ENCODE data around the gene OCSTAMP.
A peak's percentile ranks its signal among the peaks of the same experiment; 100 is the strongest.

OCSTAMP gene, protein sequence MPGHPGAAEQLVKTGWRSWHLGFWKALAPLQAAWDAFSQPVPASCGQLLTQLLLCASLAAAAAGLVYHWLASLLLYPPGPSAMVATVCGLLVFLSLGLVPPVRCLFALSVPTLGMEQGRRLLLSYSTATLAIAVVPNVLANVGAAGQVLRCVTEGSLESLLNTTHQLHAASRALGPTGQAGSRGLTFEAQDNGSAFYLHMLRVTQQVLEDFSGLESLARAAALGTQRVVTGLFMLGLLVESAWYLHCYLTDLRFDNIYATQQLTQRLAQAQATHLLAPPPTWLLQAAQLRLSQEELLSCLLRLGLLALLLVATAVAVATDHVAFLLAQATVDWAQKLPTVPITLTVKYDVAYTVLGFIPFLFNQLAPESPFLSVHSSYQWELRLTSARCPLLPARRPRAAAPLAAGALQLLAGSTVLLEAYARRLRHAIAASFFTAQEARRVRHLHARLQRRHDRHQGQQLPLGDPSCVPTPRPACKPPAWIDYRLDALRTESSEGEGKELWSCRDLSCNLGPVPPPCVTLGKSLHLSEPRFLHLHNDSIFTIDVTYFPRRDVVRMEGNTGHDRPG

DNA sequence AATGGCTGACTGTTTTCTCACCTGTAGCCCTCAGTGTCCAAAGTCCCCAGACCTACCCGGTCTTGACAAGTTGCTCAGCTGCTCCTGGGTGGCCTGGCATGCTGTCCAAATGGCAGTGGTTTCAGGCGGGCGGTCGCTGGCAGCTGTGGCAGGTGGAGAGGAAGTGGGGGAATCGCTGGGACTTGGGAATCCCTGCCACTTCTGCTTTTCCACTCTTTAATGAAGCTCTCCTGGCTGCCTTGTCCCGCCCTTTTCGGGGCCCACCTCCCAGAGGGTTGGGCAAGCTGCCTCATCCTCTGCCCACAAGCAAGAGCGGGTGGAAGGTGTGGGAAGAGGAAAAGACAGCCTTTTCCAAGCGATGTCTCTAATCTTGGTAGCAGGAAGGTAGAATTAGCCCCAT lies at the start of gene OCSTAMP:
Gene OCSTAMP (minus strand): TSS at position 194 of the 400 bp plus-strand sequence. CDS start 94 bp downstream, at position 100.
- no peak for DNase-seq (ENCODE audit: low spot score)

DNA sequence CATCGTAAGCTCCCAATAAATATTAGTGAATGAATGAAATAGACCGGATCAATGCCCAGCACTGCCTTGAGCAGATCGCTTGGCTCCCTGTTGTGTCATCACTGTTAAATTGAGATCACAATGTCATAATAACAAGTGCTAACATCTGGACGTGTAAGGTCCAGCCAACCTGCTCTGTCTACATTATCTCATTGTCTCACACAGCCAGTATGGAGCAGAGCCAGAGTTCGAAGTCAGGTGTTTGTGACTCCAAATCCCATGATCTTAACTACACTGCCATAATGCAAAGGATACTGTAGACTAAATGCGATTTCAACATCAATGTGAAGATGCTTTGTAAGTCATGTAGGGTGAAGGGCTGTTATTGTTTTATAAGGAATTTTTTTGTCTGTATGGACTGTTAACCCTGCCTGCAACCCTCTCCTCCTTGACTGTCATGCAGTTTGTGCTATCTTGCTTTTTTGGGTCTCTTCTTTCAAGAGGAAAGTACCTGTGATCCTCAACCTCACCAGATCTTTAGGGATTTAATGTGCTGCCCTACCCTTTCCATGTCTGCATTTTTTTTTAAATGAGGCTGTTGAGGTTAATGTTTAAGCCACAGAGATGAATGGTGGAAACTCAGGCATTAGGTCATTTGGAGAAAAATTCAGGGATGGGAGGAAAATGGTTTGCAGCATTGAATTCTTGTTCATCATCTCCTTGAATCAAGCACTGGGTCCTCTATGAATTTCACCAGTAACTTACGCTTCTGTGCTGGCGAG lies 49.0 kb upstream of the OCSTAMP start:
- DNase-seq (ENCODE audit: low spot score) = no peak

DNA sequence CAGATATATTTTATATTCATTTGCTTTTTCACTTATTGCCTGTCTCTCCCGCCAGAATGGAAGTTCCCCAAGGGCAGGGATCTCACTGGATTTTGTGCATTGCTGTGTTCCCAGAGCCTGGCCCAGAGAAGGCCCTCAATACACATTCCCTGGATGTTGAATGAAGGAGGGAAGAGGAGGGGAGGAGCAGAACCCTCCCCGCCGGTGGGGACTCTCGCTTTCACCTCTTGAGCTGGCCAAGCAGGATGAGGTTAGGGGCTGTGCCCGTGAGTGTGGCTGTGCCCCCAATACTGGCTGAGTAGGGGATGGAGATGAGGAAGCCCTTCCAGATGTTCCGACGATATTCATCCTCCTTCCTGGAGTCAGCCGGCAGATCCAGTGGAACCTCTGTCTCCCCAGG lies 45.5 kb upstream of the OCSTAMP start:
- DNase-seq (ENCODE audit: low spot score) = no peak

DNA sequence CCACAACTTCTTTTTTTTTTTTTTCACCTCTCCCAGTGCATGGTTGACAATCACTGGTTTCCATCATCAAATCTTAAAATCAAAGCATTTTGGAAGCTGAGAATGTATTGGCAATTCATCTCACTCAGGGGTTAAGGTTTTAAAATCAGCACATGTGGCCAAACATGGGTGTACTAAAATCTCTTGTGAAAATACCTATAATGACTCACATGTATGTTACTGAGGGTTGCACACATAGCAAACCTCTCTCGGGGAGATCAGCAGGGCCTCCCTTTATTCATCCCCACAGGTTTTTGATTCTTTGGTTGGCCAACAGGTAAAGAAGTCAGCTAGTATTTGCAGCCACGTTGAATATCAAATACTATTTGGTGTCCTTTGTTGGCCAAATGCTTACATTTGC lies 44.3 kb upstream of the OCSTAMP start:
- no peak for DNase-seq (ENCODE audit: low spot score)

DNA sequence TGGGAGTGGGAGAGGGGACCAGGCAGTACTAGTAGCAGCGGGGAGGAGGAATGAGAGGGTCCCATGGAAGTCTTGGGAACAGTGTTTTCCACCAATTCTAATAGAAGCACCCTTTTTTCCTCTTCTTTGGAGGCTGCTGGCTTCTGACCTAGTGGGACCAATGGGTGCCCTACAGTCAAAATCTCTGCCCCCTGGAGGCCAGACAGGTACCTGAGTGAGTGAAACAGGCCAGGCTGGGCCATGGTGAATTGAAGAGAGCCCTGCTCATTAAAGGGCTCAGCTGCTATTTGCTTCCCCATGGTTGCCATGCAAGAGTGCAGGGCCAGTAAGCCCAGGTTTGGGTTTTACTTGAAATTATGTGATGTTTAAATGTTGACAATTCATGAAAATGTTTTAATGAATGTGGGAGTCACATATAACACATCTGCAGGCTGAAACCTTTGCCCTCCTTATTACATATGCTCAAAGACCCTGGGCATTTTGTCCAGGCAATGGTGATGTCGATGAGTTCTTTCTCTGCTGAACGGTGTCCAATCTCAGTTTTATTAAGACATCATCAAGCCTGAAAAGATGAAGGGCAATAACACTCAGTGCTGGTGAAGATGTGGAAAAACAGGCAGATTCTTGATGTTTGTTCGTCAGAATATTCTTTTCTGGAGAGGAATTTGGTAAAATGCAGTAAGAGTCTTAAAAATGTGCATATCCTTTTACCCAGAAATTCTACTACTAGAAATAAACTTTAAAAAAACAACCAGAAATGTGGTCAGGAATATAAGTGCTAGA lies 42.3 kb upstream of the OCSTAMP start:
- DNase-seq (ENCODE audit: low spot score) = no peak

DNA sequence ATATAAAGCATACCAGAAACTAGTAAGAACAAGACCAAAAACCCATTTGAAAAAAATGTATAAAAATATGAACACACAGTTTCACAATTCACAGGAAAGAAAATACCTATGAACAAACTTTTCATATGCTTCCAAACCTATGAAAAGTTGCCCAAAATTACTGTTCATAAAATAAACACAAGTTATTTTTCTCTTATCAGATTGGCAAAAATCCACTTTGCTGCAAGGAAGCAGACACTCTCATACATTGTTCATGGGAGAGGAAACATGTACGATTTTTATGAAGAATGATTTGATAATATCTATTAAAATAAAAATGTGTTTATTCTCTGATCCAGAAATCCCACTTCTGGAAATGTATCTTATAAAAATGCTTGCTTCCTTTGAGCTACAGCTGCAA lies 40.0 kb upstream of the OCSTAMP start:
- no peak for DNase-seq (ENCODE audit: low spot score)

DNA sequence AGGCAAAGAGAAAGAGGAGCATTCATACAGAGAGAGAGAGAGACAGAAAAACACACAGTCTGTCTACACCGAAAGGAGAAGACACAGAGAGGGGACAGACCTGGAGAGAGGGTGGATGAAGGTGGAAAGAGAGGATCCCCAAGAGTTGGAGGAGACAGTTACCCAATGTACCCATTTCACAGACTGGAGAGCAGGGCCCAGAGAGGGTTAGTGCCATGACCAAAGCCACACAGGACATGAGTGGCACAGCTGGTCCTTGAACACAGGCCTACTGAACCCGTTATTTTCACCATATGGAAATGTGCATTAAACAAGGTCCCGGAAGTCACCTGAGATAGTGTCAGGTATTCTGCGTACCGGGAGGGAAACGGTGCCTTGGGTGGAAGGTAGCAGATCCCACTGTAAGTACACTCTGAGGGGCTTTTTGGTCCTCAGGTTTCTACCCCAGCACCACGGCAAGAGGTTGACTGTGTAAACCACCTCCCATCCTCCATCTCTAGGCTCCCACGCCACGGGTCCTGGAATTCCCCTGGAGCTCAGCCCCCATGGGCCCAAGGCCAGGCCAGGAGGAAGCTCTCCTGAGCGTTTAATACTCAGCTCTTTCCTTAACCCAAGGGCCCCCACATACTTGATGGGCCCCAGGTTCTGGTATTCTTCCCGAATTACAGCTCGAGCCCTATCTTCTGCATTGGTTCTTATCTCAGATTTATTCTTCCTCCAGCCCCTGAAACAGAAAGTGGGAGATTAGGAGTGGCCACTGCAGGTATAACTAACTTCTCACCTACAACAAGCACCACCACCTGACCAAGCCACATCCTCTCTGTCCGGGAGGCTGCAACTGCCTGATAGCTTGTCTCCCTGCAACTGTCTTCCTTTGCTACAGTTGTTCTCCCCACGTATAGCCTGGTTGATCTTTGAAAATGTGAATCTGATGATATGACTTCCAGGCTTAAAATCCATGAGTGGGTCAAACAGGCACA lies 38.4 kb upstream of the OCSTAMP start:
- DNase-seq (ENCODE audit: low spot score) = no peak

DNA sequence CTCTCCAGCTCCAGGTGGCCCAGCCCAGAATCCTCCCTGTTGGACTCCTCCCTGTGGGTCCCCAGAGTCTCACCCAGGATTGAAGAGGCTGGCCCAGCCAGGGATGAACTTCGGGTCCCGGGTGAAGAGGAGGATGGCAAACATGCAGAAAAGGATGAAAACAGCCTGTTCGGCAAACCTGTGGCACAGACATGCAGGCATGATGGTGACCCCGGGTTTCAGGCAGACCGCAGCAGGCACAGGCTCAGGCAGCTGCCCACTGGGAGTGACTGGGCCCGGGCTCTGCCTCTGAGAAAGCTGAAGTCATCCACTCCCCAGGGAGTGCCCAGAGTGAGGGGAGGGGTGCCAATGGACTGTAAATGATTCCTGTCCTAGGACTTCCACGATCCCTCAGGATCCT lies 37.5 kb upstream of the OCSTAMP start:
- no peak for DNase-seq (ENCODE audit: low spot score)

DNA sequence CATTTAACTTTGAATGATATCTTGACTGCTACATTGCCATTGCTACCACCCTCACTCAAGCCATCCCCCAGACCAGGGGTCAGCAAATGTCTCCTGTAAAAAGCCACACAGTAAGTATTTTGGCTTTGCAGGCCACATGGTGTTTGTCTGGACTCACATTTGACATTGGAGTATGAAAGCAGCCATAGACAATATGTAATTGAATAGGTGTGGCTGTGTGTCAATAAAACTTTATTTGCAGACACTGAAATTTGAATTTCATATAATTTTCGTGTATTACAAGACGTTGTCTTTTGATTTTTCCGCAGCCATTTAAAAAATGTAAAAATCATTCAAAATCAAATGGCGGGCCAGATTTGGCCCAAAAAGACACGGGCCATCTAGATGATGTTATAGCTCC lies 36.3 kb upstream of the OCSTAMP start:
- DNase-seq (ENCODE audit: low spot score) = no peak

DNA sequence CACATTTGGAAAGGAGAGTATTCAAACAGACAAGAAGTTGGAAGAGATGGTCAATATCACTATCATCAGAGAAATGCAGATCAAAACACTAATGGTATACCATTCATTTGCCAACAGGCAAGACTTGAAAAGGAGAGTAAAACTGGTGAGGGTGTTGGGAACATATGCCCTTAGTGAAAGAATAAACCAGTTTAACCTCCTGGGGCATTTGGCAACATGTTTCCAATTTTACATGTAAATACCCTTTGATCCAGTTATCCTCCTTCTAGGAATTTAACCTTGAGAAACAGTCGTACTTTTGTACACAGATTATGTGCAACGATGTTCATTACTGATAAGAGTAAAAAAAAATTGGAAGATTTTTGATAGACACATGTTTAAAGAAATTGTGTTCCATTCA lies 34.1 kb upstream of the OCSTAMP start:
- no peak for DNase-seq (ENCODE audit: low spot score)

DNA sequence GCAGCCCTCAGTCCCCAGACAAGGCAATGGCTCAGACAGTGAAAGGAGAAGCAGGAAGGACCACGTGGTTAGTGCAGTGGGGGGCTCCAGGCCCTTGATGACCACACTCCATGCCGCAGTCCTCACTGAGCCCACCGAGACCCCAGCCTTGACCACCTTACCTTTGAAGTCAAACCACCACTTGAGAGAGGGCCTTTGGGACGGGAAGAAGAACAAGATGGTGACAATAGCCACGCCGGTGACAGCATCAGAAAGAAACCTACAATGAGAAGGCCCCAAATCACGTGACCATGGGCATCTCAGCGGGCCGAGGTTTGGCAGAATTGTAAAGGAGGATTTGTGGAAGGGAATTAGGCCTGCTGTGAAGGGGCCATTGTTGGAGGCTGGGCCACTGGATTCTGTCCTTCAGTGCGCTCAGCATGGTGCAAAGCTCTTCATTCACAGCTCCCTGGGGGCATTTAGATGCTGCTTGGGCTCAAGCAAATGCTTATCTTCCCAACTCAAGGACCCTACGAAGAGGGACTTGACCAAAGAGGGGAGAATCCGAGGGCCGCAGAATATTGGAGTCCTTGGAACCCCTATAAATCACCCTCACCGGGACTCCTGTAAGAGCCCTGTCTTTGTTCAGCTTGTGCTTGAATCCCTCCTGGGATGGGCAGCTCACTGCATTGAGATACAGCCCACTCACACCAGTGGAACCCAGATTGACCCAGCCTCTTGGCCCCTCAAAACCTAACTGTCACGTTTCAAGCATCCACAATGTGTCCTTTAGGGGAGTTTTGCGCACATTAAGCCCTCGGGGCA lies 33.2 kb upstream of the OCSTAMP start:
- peak; percentile 88 for DNase-seq (ENCODE audit: low spot score)

DNA sequence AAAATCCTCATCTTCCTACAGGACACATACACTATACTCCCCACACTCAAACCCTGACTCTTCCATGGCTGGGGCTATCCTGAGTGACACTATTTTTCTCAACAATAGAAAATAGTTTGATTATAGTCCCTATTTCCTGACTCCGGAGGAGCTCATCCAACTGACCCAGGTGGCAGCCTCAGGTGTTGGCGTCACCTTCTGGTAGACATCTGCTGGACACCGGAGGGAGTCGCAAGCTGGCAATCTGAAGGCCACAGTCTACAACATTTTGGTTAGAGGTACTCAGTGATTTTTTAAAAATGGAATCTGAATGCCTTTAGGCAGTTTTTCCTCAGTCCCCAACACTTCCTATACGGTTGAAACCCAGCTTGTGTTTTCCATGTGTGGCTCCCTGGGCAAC lies 32.2 kb upstream of the OCSTAMP start:
- no peak for DNase-seq (ENCODE audit: low spot score)

DNA sequence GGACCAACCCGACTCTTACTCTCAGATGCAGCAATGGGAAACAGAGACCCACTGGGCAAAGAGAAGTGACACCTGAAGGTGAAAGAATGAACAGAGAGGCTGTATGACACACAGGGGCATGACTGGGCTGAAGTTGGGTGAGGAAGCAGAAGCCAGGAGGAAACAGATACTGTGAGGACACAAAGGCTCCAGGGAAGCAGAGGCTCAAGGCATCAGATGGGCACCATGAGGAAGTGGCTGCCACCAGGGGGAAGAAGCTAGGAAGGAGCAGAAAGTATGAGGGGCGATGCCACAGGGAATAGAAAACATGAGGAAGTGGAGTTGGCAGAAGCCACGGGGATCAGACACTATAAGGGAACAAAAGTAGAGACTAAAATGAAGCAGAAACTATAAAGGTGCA lies 30.9 kb upstream of the OCSTAMP start:
- no peak for DNase-seq (ENCODE audit: low spot score)

DNA sequence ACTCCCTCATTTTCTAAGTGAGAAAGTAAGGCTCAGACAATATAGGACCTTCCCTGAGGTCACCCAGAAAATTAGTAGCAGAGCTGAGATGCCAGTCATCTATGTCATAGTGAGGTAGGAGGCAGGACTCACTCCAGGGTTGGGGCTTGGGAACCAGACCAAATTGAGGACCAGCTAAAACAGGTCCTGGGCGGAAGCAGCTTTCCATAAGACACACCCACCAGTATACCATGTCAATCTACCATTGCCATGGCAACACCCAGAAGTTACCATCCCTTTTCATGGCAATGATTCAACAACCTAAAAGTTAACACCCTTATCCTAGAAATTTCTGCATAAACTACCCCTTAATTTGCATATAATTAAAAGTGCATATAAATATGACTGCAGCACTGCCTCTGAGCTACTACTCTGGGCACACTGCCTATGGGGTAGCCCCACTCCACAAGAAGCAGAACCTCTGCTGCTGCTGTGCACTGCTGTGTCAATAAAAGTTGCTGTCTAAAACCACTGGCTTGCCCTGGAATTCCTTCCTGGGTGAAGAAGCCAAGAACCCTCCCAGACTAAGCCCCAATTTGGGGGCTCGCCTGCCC lies 30.3 kb upstream of the OCSTAMP start:
- no peak for DNase-seq (ENCODE audit: low spot score)

DNA sequence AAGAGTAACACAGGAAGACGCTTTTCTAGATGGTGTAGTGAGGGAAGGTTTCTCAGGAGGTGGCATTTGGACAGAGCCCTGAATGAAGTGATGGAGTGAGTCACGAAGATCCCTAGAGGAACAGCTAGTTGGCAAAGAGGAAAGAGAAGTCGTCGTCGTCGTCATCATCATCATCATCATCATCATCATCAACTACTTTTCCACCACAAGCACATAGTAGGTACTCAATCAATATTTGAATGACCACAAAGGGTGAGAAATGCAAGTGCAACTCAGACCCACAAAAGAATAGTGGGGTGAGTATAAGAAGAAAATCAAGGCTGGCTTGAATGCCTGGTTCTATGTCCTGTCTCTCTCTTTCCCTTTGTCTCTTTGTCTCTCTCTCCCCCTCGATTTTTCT lies 28.3 kb upstream of the OCSTAMP start:
- no peak for DNase-seq (ENCODE audit: low spot score)

DNA sequence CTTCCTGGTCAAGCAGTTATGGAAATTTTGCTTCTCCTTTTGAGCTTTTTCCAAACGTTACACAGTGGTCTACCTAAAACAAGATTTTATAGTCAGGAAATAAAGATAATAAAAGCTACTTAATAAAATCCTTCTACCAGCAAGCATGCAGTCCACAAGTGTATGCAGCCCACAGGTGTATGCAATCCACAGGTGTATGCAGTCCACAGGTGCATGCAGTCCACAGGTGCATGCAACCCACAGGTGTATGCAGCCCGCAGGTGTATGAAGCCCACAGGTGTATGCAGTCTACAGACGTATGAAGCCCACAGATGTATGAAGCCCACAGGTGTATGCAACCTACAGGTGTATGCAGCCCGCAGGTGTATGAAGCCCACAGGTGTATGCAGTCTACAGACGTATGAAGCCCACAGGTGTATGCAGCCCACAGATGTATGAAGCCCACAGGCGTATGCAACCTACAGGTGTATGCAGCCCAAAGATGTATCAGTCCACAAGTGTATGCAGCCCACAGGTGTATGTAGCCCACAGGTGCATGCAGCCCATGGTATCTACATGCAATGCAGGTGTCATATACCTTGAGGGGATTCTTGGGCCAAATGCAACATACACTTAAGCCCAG lies 26.4 kb upstream of the OCSTAMP start:
- DNase-seq (ENCODE audit: low spot score) = no peak

DNA sequence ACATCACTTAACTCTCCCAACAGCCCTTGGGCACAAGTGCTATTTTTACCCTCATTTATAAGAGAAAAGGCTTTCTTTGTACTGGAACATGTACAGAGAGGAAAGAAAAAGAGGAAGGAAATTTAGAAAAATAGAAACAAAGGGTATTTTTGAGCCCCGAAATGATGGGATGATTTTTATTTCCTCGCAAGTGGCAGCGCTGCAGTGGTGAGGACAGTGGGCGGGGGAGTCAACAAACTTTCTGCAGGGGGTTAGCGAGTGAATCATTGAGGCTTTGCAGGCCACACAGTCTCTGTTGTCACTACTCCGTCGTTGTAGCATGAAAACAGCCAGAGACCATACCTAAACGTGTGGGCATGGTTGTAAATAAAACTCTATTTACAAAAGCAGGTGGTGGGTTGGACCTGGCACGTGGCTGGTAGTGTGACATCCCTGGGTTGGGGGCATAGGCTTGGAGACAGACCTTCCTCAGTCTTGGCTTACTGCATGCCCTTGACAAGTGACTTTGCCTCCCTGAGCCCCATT lies 25.5 kb upstream of the OCSTAMP start:
- DNase-seq (ENCODE audit: low spot score) = no peak

DNA sequence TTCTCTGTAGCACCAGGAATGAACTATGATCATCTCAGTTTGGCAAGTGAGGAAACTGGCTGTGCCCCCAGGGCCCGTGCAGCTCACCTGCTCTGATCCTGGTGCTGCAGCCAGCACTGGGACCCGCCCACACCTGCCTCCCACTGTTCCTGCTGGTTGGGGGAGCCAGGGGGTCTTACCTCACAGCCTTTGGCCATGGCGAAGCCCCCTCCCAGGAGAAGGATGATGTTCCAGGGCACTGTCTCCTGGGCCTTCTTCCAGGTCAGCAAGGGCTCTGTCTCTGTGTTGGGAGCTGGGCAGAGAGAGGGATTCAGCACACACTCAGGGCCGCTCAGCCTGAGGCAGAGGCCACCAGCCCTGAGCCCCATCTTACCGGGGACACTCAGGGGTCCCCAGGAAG lies 24.9 kb upstream of the OCSTAMP start:
- DNase-seq (ENCODE audit: low spot score) = no peak
